PFSK-1 (cell line): ENCODE data around the gene TNPO3.

Experiments used
- POLR2AphosphoS5 ChIP-seq: IDR thresholded peaks from 2 replicates; pipeline ENCODE4 v1.6.1; 2012; ENCODE audit warnings: low read depth, mild to moderate bottlenecking, control low read depth, low read length, moderate library complexity
- REST ChIP-seq, 2 experiments: IDR thresholded peaks; 2 replicates each; pipeline versions ENCODE4 v1.6.1 to v1.8.0; 2011 to 2012; ENCODE audit warnings: low read depth in 2 of 2, low read length in 2 of 2, control low read depth in 1 of 2, inconsistent platforms in 1 of 2, mild to moderate bottlenecking in 1 of 2, moderate library complexity in 1 of 2; ENCODE audit not compliant: insufficient read depth in 1 of 2
- SIN3A ChIP-seq: IDR thresholded peaks from 2 replicates; pipeline ENCODE4 v1.6.1; 2012; ENCODE audit warnings: mild to moderate bottlenecking, low read length, moderate library complexity, borderline replicate concordance; ENCODE audit not compliant: insufficient read depth
- TAF1 ChIP-seq: IDR thresholded peaks from 2 replicates; pipeline ENCODE4 v1.6.1; 2012; ENCODE audit warnings: low read length, control low read depth, borderline replicate concordance; ENCODE audit not compliant: insufficient read depth

GRCh38 chr7:128911423-128912031, 143.4 kb downstream of the TNPO3 start:
- no peak for TF ChIP-seq POLR2AphosphoS5
- TF ChIP-seq REST (IDR thresholded peaks at IDR 0.05; ENCODE audit: insufficient read depth in 1 of 2, low read depth in 2 of 2, low read length in 2 of 2) = no peak
- no peak for TF ChIP-seq SIN3A
- TF ChIP-seq TAF1 = no peak
